ENCODE data around the gene ARL8B. TPM values are rescaled to one million over a fixed set of nuclear protein-coding genes. Genes with fewer than 3 reads are reported as not detected.

The ARL8B gene
- total and polyA plus RNA-seq, 2 experiments from 2014 or later, result 47.2 to 72.9 TPM

- Histone ChIP-seq H3K27ac (peak overlapping the region; percentile 89), H3K4me3 (no peak overlapping the region), H3K9ac (no peak overlapping the region), H4K20me1 (ENCODE audit: insufficient read depth) (no peaks in the 10 kb centered on the region), H3K4me1 (ENCODE audit: insufficient read depth) (peaks cover 66% of the 10 kb centered on the region), H3K9me2 (ENCODE audit: insufficient read depth) (no peaks in the 10 kb centered on the region), H3K9me3 (ENCODE audit: low read depth) (no peaks in the 10 kb centered on the region), H3K36me3 (ENCODE audit: low read depth) (no peaks in the 10 kb centered on the region), H3K4me2 (ENCODE audit: unreplicated experiment) (peak overlapping the region; percentile 58), H2AFZ (no peak overlapping the region), H3K27me3 (replicated peaks; ENCODE audit: insufficient read depth) (no peaks in the 10 kb centered on the region), H3K79me2 (ENCODE audit: insufficient read depth) (peaks cover 86% of the 10 kb centered on the region), H3F3A (ENCODE audit: insufficient read depth) (peaks cover 55% of the 10 kb centered on the region)
- DNase-seq, result no peak
- no peak for TF ChIP-seq EZH2phosphoT487 (IDR thresholded peaks at IDR 0.05; ENCODE audit: insufficient read depth, low read depth)
- TF ChIP-seq EZH2 (IDR thresholded peaks at IDR 0.05; ENCODE audit: insufficient read depth, poor library complexity, severe bottlenecking), result no peak
- 60 to 73% methylated on average over 2 of the region's 2 CpGs for WGBS, 2 experiments (ENCODE audit: low coverage in 1 of 2, low lambda C conversion rate in 2 of 2, missing lambda C conversion rate in 2 of 2)
- in situ Hi-C loops (cut with MboI), result no loop called here
These were observed 72.2 kb downstream of the ARL8B start for GRCh38 chr3:5194341-5194740.

- no peak overlapping the region; the same call in 1 of the 2 replicates for H3K9ac ChIP-seq
- H3K4me1 ChIP-seq (ENCODE audit: insufficient read depth), result peaks cover 61% of the 10 kb centered on the region
- in situ Hi-C loops (cut with MboI), result no loop called here
- H3K9me2 ChIP-seq (ENCODE audit: insufficient read depth), result no peaks in the 10 kb centered on the region
- no peaks in the 10 kb centered on the region for H3K27me3 ChIP-seq (replicated peaks; ENCODE audit: insufficient read depth)
- no peak for TF ChIP-seq EZH2phosphoT487 (IDR thresholded peaks at IDR 0.05; ENCODE audit: insufficient read depth, low read depth)
- no peak for TF ChIP-seq EZH2 (IDR thresholded peaks at IDR 0.05; ENCODE audit: insufficient read depth, poor library complexity, severe bottlenecking)
- no peaks in the 10 kb centered on the region; the same call in 1 of the 2 replicates for H3K36me3 ChIP-seq (ENCODE audit: low read depth)
- H3K27ac ChIP-seq, result peak overlapping the region; percentile 89
- no peak overlapping the region for H2AFZ ChIP-seq
- 53 to 56% methylated on average over 2 of the region's 2 CpGs for WGBS, 2 experiments (ENCODE audit: low coverage in 1 of 2, low lambda C conversion rate in 2 of 2, missing lambda C conversion rate in 2 of 2)
- peak overlapping the region; percentile 58 for H3K4me2 ChIP-seq (ENCODE audit: unreplicated experiment)
- H3F3A ChIP-seq (ENCODE audit: insufficient read depth), result peaks cover 55% of the 10 kb centered on the region
- DNase-seq, result peak; percentile 93
- H3K79me2 ChIP-seq (ENCODE audit: insufficient read depth), result peaks cover 86% of the 10 kb centered on the region
- H4K20me1 ChIP-seq (ENCODE audit: insufficient read depth), result no peaks in the 10 kb centered on the region
- no peaks in the 10 kb centered on the region for H3K9me3 ChIP-seq (ENCODE audit: low read depth)
- peak overlapping the region; percentile 12; the same call in 1 of the 2 replicates for H3K4me3 ChIP-seq
These were observed 72.9 kb downstream of the ARL8B start for GRCh38 chr3:5194801-5195509.

DNA sequence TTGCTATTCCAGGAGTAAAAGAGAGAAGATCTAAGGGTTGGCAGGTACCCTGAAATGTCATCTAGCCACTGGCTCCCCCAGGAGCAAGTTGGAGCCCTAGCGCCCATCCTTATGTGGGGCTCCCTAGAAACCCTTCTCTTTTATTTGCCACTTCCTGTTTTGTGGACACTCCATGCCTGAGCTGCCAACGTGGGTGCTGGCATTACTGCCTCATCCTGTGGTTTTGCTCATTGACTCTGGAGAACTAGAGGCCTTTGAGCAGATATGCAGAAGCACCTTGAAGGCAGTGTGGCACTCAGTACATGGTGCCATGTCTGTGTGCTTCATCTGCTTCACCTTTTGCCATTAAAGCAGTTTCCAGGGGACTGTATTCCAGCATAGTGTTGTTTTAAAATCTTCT, 73.5 kb downstream of the ARL8B start:
- H3K4me2 ChIP-seq (ENCODE audit: unreplicated experiment), result peak overlapping the region; percentile 60

DNA sequence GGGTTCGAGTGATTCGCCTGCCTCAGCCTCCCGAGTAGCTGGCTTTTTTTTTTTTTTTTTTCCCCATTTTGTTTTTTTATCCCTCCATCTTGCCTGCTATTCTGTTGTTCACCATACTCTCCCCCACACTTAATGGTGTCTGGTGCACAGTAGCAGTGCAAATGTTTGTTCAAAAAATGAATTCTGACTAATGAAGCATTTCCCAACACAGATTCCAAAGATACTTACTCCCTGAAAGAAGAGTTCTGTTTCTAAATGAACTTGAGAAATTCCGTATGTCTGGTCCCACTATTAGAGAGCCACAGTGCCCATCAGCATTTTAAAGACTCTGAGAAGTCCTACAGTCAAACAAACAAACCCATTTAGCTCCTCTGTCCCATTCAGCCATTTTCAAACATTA, 74.9 kb downstream of the ARL8B start:
- H3K9ac ChIP-seq, result peak overlapping the region; percentile 70
- in situ Hi-C loops (cut with MboI), result no loop called here
- no peak for TF ChIP-seq EZH2phosphoT487 (IDR thresholded peaks at IDR 0.05; ENCODE audit: insufficient read depth, low read depth)
- TF ChIP-seq EZH2 (IDR thresholded peaks at IDR 0.05; ENCODE audit: insufficient read depth, poor library complexity, severe bottlenecking), result no peak

More for the DNA sequence above, 73.5 kb downstream of the ARL8B start:
- Histone ChIP-seq H3K4me3 (no peak overlapping the region), H3K79me2 (ENCODE audit: insufficient read depth) (peaks cover 86% of the 10 kb centered on the region), H3F3A (ENCODE audit: insufficient read depth) (peaks cover 55% of the 10 kb centered on the region), H3K36me3 (ENCODE audit: low read depth) (peaks cover 4% of the 10 kb centered on the region; the same call in 1 of the 2 replicates), H2AFZ (no peak overlapping the region), H3K9me2 (ENCODE audit: insufficient read depth) (no peaks in the 10 kb centered on the region), H3K27ac (peak overlapping the region; percentile 89), H3K9me3 (ENCODE audit: low read depth) (no peaks in the 10 kb centered on the region), H3K4me1 (ENCODE audit: insufficient read depth) (peaks cover 55% of the 10 kb centered on the region), H3K9ac (no peak overlapping the region), H3K27me3 (replicated peaks; ENCODE audit: insufficient read depth) (no peaks in the 10 kb centered on the region), H4K20me1 (ENCODE audit: insufficient read depth) (no peaks in the 10 kb centered on the region)
- in situ Hi-C loops (cut with MboI), result no loop called here
- DNase-seq, result peak; percentile 47
- 50 to 65% methylated on average over 2 of the region's 2 CpGs for whole genome bisulfite sequencing, 2 experiments (ENCODE audit: low coverage in 1 of 2, low lambda C conversion rate in 2 of 2, missing lambda C conversion rate in 2 of 2)
- TF ChIP-seq EZH2 (IDR thresholded peaks at IDR 0.05; ENCODE audit: insufficient read depth, poor library complexity, severe bottlenecking), result no peak

More for the DNA sequence above, 74.9 kb downstream of the ARL8B start:
- H3K4me3 ChIP-seq, result peak overlapping the region; percentile 11; the same call in 1 of the 2 replicates
- peak; percentile 77 for DNase-seq
- no peak overlapping the region; the same call in 1 of the 2 replicates for H2AFZ ChIP-seq
- peaks cover 86% of the 10 kb centered on the region for H3K79me2 ChIP-seq (ENCODE audit: insufficient read depth)
- 8 to 60% methylated on average over 1 to 4 of the region's 4 CpGs for WGBS, 2 experiments (ENCODE audit: low coverage in 1 of 2, low lambda C conversion rate in 2 of 2, missing lambda C conversion rate in 2 of 2)
- peaks cover 15% of the 10 kb centered on the region; the same call in 1 of the 2 replicates for H3K36me3 ChIP-seq (ENCODE audit: low read depth)
- no peaks in the 10 kb centered on the region for H4K20me1 ChIP-seq (ENCODE audit: insufficient read depth)
- H3K27me3 ChIP-seq (replicated peaks; ENCODE audit: insufficient read depth), result no peaks in the 10 kb centered on the region
- H3K4me1 ChIP-seq (ENCODE audit: insufficient read depth), result peaks cover 58% of the 10 kb centered on the region
- H3F3A ChIP-seq (ENCODE audit: insufficient read depth), result peaks cover 62% of the 10 kb centered on the region
- H3K27ac ChIP-seq, result peak overlapping the region; percentile 89
- no peaks in the 10 kb centered on the region for H3K9me3 ChIP-seq (ENCODE audit: low read depth)
- peak overlapping the region; percentile 60 for H3K4me2 ChIP-seq (ENCODE audit: unreplicated experiment)
- H3K9me2 ChIP-seq (ENCODE audit: insufficient read depth), result no peaks in the 10 kb centered on the region
